ENCODE data around the gene EFCAB6. TPM values are rescaled to one million over a fixed set of nuclear protein-coding genes. Genes with fewer than 3 reads are reported as not detected.

EFCAB6 gene
- total and polyA plus RNA-seq, 4 donors, result 0.14 to 2.1 (median 0.53) TPM

GRCh38 chr22:43484227-43484626 is 327.9 kb downstream of the EFCAB6 start:
- DNase-seq (ENCODE audit: low spot score), result no peak
- TF ChIP-seq SP1 (IDR thresholded peaks at IDR 0.05) (no peak), FOXA1 (IDR thresholded peaks at IDR 0.05) (no peak), TAF1 (conservative IDR thresholded peaks at IDR 0.05) (no peak), REST (IDR thresholded peaks at IDR 0.05) (no peak), NR2F2 (IDR thresholded peaks at IDR 0.05) (no peak), MAX (IDR thresholded peaks at IDR 0.05) (no peak), CTCF (IDR thresholded peaks at IDR 0.05; ENCODE audit: low read depth, low read length, missing input control) (no peak), HNF4A (conservative IDR thresholded peaks at IDR 0.05) (no peak), HNF4G (IDR thresholded peaks at IDR 0.05) (no peak), JUND (IDR thresholded peaks at IDR 0.05) (no peak), GABPA (IDR thresholded peaks at IDR 0.05 in 1 of 2, conservative IDR thresholded peaks at IDR 0.05 in 1 of 2) (no peak), FOXA2 (IDR thresholded peaks at IDR 0.05) (no peak), ATF3 (IDR thresholded peaks at IDR 0.05) (no peak), ZBTB33 (IDR thresholded peaks at IDR 0.05) (no peak)
- no peak overlapping the region for H3K27ac ChIP-seq (ENCODE audit: low read depth in 1 of 2, low read length in 2 of 2)
- H3K36me3 ChIP-seq (ENCODE audit: control insufficient read depth in 4 of 4, insufficient read depth in 3 of 4, low read depth in 1 of 4, low read length in 3 of 4), result no peaks in the 10 kb centered on the region
- H3K4me3 ChIP-seq (ENCODE audit: low read depth in 1 of 3, low read length in 3 of 3), result no peak overlapping the region
- H3K9ac ChIP-seq (ENCODE audit: low read depth in 1 of 2, low read length in 2 of 2), result no peak overlapping the region
- WGBS, result 91% methylated on average over 8 of the region's 8 CpGs
- peaks cover 0 to 5% (median 0%) of the 10 kb centered on the region in 4 donors for H3K4me1 ChIP-seq (ENCODE audit: control insufficient read depth in 4 of 4, insufficient read depth in 4 of 4, low read length in 3 of 4)
- H3K9me3 ChIP-seq (ENCODE audit: control insufficient read depth in 4 of 4, low read length in 3 of 4), result no peaks in the 10 kb centered on the region
- no peaks in the 10 kb centered on the region for H3K27me3 ChIP-seq (ENCODE audit: control insufficient read depth in 4 of 4, insufficient read depth in 4 of 4, low read length in 3 of 4)

- whole genome bisulfite sequencing, result 92% methylated on average over 7 of the region's 7 CpGs
- H3K4me1 ChIP-seq (ENCODE audit: control insufficient read depth in 4 of 4, insufficient read depth in 4 of 4, low read length in 3 of 4), result peaks cover 0 to 5% (median 0%) of the 10 kb centered on the region in 4 donors
- TF ChIP-seq NR2F2 (IDR thresholded peaks at IDR 0.05) (no peak), ZBTB33 (IDR thresholded peaks at IDR 0.05) (no peak), HNF4A (conservative IDR thresholded peaks at IDR 0.05) (no peak), ATF3 (IDR thresholded peaks at IDR 0.05) (no peak), RAD21 (IDR thresholded peaks at IDR 0.05) (no peak), FOXA2 (IDR thresholded peaks at IDR 0.05) (no peak), REST (IDR thresholded peaks at IDR 0.05) (no peak), JUND (IDR thresholded peaks at IDR 0.05) (no peak)
These were observed 328.4 kb downstream of the EFCAB6 start for GRCh38 chr22:43483669-43484068.

More at GRCh38 chr22:43483669-43484068, 328.4 kb downstream of the EFCAB6 start:
- Histone ChIP-seq H3K27ac (ENCODE audit: low read depth in 1 of 2, low read length in 2 of 2) (no peak overlapping the region), H3K9ac (ENCODE audit: low read depth in 1 of 2, low read length in 2 of 2) (no peak overlapping the region), H3K4me3 (ENCODE audit: low read depth in 1 of 3, low read length in 3 of 3) (no peak overlapping the region), H3K27me3 (ENCODE audit: control insufficient read depth in 4 of 4, insufficient read depth in 4 of 4, low read length in 3 of 4) (no peaks in the 10 kb centered on the region), H3K36me3 (ENCODE audit: control insufficient read depth in 4 of 4, insufficient read depth in 3 of 4, low read depth in 1 of 4, low read length in 3 of 4) (no peaks in the 10 kb centered on the region), H3K9me3 (ENCODE audit: control insufficient read depth in 4 of 4, low read length in 3 of 4) (no peaks in the 10 kb centered on the region)
- DNase-seq (ENCODE audit: low spot score), result no peak
